GM23338 (cell line): ENCODE measurements around the gene LRRFIP2. TPM values are rescaled to one million over a fixed set of nuclear protein-coding genes. Genes with fewer than 3 reads are reported as not detected.

Experiments used
- ATAC-seq: fragments of 200-7000 bp; cut with Tn5 transposase; 3 replicates; pipeline ENCODE4 v1.9.1; 2020
- DNase-seq: peaks from one replicate; pipeline ENCODE4 v3.0.0-alpha.2; 2015; ENCODE audit warnings: low spot score
- H2AFZ ChIP-seq: fragments of 200-600 bp; sonication (generic); 2 replicates; pipeline ENCODE4 v1.8.0; 2016; ENCODE audit warnings: antibody characterized with exemption, mild to moderate bottlenecking, moderate library complexity
- H3F3A ChIP-seq: fragments of 200-600 bp; sonication (generic); replicated peaks from 2 replicates; pipeline ENCODE4 v1.8.0; 2017; ENCODE audit warnings: antibody characterized with exemption, mixed run types, low read depth
- H3K27ac ChIP-seq: fragments of 200-600 bp; sonication (generic); 2 replicates; pipeline ENCODE4 v1.6.1; 2016; ENCODE audit warnings: low read depth
- H3K27me3 ChIP-seq: fragments of 200-600 bp; sonication (generic); 2 replicates; pipeline ENCODE4 v1.8.0; 2016; ENCODE audit warnings: mild to moderate bottlenecking, mixed run types, moderate library complexity; ENCODE audit not compliant: insufficient read depth
- H3K36me3 ChIP-seq: fragments of 200-600 bp; sonication (generic); 2 replicates; pipeline ENCODE4 v1.8.0; 2016; ENCODE audit warnings: mild to moderate bottlenecking; ENCODE audit not compliant: insufficient read depth
- H3K4me1 ChIP-seq: fragments of 200-600 bp; sonication (generic); 2 replicates; pipeline ENCODE4 v1.8.0; 2016; ENCODE audit warnings: mild to moderate bottlenecking, moderate library complexity; ENCODE audit not compliant: insufficient read depth
- H3K4me2 ChIP-seq: fragments of 200-600 bp; sonication (generic); 2 replicates; pipeline ENCODE4 v1.7.1; 2017; ENCODE audit warnings: mixed run types
- H3K4me3 ChIP-seq: fragments of 200-600 bp; sonication (generic); 2 replicates; pipeline ENCODE4 v1.6.1; 2016; ENCODE audit warnings: mixed run types
- H3K79me2 ChIP-seq: fragments of 200-600 bp; sonication (generic); replicated peaks from 2 replicates; pipeline ENCODE4 v1.8.0; 2017; ENCODE audit warnings: mild to moderate bottlenecking; ENCODE audit not compliant: insufficient read depth
- H3K9me2 ChIP-seq: fragments of 200-600 bp; sonication (generic); 2 replicates; pipeline ENCODE4 v1.8.0; 2017; ENCODE audit not compliant: insufficient read depth
- H4K20me1 ChIP-seq: fragments of 200-600 bp; sonication (generic); replicated peaks from 2 replicates; pipeline ENCODE4 v1.8.0; 2017; ENCODE audit warnings: mild to moderate bottlenecking; ENCODE audit not compliant: insufficient read depth
- H3K27ac Mint-ChIP-seq: 2 replicates; pipeline ENCODE4 v1.8.0; 2020; ENCODE audit warnings: inconsistent platforms, mild to moderate bottlenecking, moderate library complexity, mixed read lengths
- H3K27me3 Mint-ChIP-seq: 3 replicates; pipeline ENCODE4 v1.8.0; 2022; ENCODE audit warnings: low read depth, mild to moderate bottlenecking, moderate library complexity, mixed read lengths, inconsistent platforms; ENCODE audit not compliant: insufficient read depth, poor library complexity
- H3K36me3 Mint-ChIP-seq: 3 replicates; pipeline ENCODE4 v1.8.0; 2021; ENCODE audit warnings: low read depth, mild to moderate bottlenecking, inconsistent platforms, moderate library complexity, mixed read lengths
- H3K4me1 Mint-ChIP-seq: 3 replicates; pipeline ENCODE4 v1.8.0; 2020; ENCODE audit warnings: mild to moderate bottlenecking, inconsistent platforms, mixed read lengths
- H3K4me3 Mint-ChIP-seq: 3 replicates; pipeline ENCODE4 v1.8.0; 2021; ENCODE audit warnings: moderate library complexity, mild to moderate bottlenecking, inconsistent platforms, mixed read lengths
- H3K9me3 Mint-ChIP-seq: 3 replicates; pipeline ENCODE4 v1.8.0; 2020; ENCODE audit warnings: moderate library complexity, mild to moderate bottlenecking, inconsistent platforms, mixed read lengths
- CREB1 ChIP-seq: fragments of 250-450 bp; sonication (Bioruptor Pico); IDR thresholded peaks from 2 replicates; pipeline ENCODE4 v1.5.0; 2020; ENCODE audit warnings: low read depth, mild to moderate bottlenecking, moderate library complexity
- CTCF ChIP-seq, 2 experiments: fragments of 200-600 bp in 1 of 2; sonication (generic) in 1 of 2; conservative IDR thresholded peaks; 2 replicates each; pipeline versions ENCODE4 v1.5.1 to v1.6.1; 2016 to 2017; ENCODE audit warnings: antibody characterized with exemption in 2 of 2, low read depth in 2 of 2, mild to moderate bottlenecking in 2 of 2, moderate library complexity in 1 of 2
- ETS1 ChIP-seq: IDR thresholded peaks from 2 replicates; pipeline ENCODE4 v1.6.1; 2016; ENCODE audit warnings: antibody characterized with exemption
- EZH2 ChIP-seq: fragments of 200-600 bp; sonication (generic); IDR thresholded peaks from one replicate; pipeline ENCODE4 v1.8.0; 2017; ENCODE audit warnings: antibody characterized with exemption, mild to moderate bottlenecking, low read depth; ENCODE audit not compliant: unreplicated experiment
- EZH2phosphoT487 ChIP-seq: fragments of 200-600 bp; sonication (generic); IDR thresholded peaks from one replicate; pipeline ENCODE4 v1.8.1; 2018; ENCODE audit warnings: antibody characterized with exemption; ENCODE audit not compliant: unreplicated experiment
- NANOG ChIP-seq: IDR thresholded peaks from 2 replicates; pipeline ENCODE4 v1.6.1; 2016; ENCODE audit warnings: antibody characterized with exemption, borderline replicate concordance
- REST ChIP-seq: IDR thresholded peaks from one replicate; pipeline ENCODE4 v1.6.1; 2018; ENCODE audit warnings: antibody characterized with exemption; ENCODE audit not compliant: unreplicated experiment
- STAT1 ChIP-seq: IDR thresholded peaks from one replicate; pipeline ENCODE4 v1.6.1; 2016; ENCODE audit warnings: antibody characterized with exemption; ENCODE audit not compliant: unreplicated experiment
- ZNF114 ChIP-seq: fragments of 250-450 bp; sonication (Bioruptor Pico); IDR thresholded peaks from 2 replicates; pipeline ENCODE4 v1.5.0; 2020; ENCODE audit warnings: mild to moderate bottlenecking, moderate library complexity
- ZNF331 ChIP-seq: fragments of 250-450 bp; sonication (Bioruptor Pico); IDR thresholded peaks from 2 replicates; pipeline ENCODE4 v1.5.0; 2020; ENCODE audit warnings: low read depth, mild to moderate bottlenecking, moderate library complexity
- polyA plus RNA-seq: library from polyadenylated mRNA; unstranded; fragments of >200 nt; fragmentation: Nextera tagmentation; extraction: Ambion mirVana; gene quantifications from 2 replicates; pipeline ENCODE4 v1.2.1, GENCODE V29; 2016
- total RNA-seq: library from RNA; depleted of rRNA; stranded (reverse); fragments of >200 nt; shearing (Covaris generic); gene quantifications from 2 replicates; pipeline ENCODE4 v1.2.3, GENCODE V29; 2014

Gene LRRFIP2
- total and polyA plus RNA-seq, 2 experiments from 2014 or later = 20.3 to 29.0 TPM

GRCh38 chr3:37126856-37127255 lies 47.5 kb downstream of the LRRFIP2 start (continued):
- no peak for TF ChIP-seq CTCF (conservative IDR thresholded peaks at IDR 0.05; ENCODE audit: low read depth in 2 of 2)
- TF ChIP-seq EZH2phosphoT487 = no peak
- TF ChIP-seq STAT1 = no peak
- TF ChIP-seq ZNF331 (CRISPR knock-in tag) = no peak
- no peak for TF ChIP-seq EZH2
- no peak for TF ChIP-seq CREB1 (CRISPR knock-in tag)

GRCh38 chr3:37125195-37126073 lies 48.9 kb downstream of the LRRFIP2 start:
- Histone ChIP-seq H3K79me2 (no peaks in the 10 kb centered on the region), H4K20me1 (no peaks in the 10 kb centered on the region), H3F3A (no peaks in the 10 kb centered on the region), H3K4me1 (no peaks in the 10 kb centered on the region), H3K27ac (no peak overlapping the region), H3K4me2 (no peak overlapping the region), H3K27me3 (no peaks in the 10 kb centered on the region), H2AFZ (no peak overlapping the region), H3K4me3 (no peak overlapping the region), H3K9me2 (no peaks in the 10 kb centered on the region), H3K36me3 (no peaks in the 10 kb centered on the region)
- no peaks in the 10 kb centered on the region for H3K27me3 Mint-ChIP-seq
- no peaks in the 10 kb centered on the region for H3K9me3 Mint-ChIP-seq
- H3K27ac Mint-ChIP-seq = no peak overlapping the region
- no peak overlapping the region for H3K4me3 Mint-ChIP-seq
- no peaks in the 10 kb centered on the region for H3K4me1 Mint-ChIP-seq
- no peaks in the 10 kb centered on the region for H3K36me3 Mint-ChIP-seq
- DNase-seq (no peak), ATAC-seq (no peak)
- TF ChIP-seq REST = no peak
- TF ChIP-seq CTCF (conservative IDR thresholded peaks at IDR 0.05; ENCODE audit: low read depth in 2 of 2) = no peak
- TF ChIP-seq STAT1 = no peak
- no peak for TF ChIP-seq ETS1
- no peak for TF ChIP-seq ZNF114
- no peak for TF ChIP-seq NANOG
- no peak for TF ChIP-seq EZH2
